HG02571 (cell line): Measurements from ENCODE around the gene CCR5.
"Not testable (repeated sequence)": the region's sequence is repeated elsewhere in the genome, so short reads cannot be mapped to it uniquely, and the experiment has no call there.

Experiments
- ATAC-seq: cut with Tn5 transposase; IDR thresholded peaks from one replicate; pipeline ENCODE4 v1.9.1; 2021; ENCODE audit warnings: mild to moderate bottlenecking, moderate library complexity; ENCODE audit not compliant: unreplicated experiment

CCR5 gene

DNA sequence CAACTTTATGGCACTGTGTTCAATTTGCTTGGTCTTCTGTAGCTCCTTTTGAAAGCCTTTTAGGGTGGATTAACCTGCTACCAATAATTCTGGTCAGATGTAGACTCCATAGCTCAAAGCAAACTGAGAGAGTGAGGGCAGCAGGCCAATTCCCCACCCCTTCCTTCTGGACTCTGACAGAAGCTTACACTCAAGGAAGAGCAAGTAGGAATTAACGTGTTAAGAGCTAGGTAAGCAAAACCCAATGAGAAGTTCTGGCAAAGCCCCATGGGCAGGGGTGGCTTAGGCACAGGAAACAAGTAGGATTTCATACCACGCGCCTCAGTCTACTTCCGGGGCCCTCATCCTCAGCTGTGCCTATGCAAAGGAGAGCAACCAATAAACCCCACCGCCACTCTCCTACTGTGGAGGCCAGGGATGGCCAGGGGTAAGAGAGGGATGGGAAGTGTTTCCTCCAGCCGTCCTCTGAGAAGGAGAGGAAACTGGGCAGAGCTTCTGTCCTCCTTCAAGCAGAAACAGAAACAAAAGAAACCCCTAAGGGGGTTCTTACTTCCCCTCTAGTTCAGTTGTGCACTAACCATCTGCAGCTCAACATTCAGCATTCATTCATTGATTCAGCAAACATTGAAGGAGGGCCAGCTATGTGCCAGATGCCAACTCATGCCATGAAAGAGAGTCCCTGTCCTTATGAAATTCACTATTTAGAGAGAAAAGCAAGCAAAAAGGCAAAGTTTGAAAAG, 12.6 kb downstream of the CCR5 start:
- no peak for ATAC-seq

DNA sequence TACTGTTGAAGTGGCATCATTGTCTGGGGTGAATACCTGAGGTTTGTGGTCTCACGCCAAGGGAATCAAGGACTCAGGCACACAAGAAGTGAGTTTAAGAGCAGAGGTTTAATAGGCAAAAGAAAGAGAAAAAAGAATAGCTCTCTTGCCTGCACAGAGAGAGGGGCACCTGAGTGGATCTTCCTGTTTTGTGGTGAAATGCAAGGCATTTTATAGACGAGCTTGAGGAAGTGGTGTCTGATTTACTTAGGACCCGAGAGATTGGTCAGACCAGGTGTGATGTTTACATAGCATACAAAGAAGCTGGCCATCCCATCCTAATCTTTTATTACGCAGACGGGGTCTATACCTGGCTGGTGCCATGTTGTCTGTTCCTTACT, 13.2 kb downstream of the CCR5 start:
- ATAC-seq = no peak

DNA sequence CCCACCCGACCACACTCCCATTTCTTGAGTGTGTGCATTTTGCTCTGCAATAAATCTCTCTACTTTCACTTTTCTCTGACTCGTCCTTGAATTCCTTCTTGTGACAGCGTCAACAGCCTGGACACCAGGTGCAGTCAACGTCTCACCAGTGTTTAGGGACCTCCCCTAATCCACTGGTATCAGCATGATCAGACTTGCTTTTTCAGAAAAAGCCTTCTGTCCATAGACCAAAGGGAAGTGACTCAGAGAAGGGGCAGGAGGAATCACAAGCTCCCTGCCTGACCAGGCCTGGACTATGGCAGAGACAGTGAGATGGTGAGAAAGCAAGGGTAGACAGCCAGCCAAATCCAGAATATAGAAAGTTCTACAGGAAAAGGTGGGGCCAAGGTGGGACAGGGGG, 15.5 kb downstream of the CCR5 start:
- no peak for ATAC-seq

DNA sequence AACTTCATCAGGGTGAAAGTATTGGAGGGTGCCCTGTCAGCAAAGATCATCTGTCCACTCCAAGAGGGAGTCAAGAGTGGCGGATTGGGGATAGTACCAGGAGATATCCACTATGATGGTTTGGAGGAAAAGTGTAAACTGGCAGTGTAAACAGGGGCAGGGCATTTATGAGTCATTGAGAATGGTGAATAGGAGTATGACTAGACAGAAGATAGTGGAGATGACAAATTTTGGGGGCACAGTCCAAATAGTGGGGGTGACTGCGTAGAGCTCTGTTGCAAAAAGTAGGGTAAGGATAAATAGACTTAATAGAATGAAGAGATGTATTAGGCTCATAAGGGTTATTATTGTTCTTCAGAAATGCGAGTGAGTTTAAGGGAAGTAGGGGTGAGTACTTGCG, 18.1 kb downstream of the CCR5 start:
- not testable (repeated sequence) for ATAC-seq

DNA sequence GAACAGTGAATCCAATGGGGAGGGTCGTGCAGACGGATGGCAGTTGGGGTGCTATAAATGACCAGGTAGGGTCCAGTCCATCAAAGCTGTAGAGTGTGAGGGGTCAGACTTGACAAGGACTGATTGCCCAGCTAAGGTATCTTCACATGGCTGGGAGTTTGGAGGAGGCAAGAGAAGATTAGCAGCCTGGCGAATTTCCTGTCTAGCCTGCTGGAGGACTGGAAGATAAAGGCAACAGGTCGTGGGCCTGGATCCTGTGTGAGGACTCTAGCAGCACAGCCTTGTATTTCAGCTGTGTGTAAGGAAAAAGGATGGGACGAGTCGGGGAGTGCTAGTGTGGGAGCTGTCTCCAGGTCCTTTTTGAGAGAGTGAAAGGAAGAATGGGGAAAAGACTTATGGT, 18.6 kb downstream of the CCR5 start:
- no peak for ATAC-seq

DNA sequence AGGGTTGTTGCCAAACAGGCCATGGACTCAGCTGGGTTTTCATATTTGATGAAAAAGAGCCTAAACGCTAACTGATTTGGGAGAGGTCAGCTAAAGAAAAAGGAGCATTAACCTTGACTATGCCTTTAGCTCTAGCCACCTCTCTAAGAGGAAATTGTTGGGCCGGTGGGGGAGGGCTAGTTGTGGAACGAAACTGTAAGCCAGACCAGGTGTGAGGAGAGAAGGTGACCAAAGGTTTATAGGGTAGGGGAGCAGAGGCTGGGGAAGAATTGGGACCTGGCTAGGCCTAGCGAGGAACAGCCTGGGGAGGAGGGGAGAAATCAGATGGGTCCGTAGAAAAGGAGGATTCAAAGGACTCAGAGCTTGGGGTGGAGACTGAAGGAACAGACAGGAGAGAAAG, 20.8 kb downstream of the CCR5 start:
- not testable (repeated sequence) for ATAC-seq

DNA sequence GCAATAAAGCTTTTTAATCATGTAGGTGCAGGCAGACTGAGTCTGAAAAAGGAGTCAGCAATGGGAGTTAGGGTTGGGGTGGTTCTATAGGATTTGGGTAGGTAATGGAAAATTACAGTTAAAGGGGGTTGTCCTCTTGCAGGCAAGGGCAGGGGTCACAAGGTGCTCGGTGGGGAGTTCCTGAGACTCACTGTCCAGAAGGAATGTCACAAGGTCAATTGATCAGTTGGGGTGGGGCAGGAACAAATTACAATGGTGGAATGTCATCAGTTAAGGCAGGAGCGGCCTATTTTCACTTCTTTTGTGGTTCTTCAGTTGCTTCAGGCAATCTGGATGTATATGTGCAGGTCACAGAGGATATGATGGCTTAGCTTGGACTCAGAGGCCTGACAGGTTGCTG, 22.3 kb downstream of the CCR5 start:
- ATAC-seq = no peak

DNA sequence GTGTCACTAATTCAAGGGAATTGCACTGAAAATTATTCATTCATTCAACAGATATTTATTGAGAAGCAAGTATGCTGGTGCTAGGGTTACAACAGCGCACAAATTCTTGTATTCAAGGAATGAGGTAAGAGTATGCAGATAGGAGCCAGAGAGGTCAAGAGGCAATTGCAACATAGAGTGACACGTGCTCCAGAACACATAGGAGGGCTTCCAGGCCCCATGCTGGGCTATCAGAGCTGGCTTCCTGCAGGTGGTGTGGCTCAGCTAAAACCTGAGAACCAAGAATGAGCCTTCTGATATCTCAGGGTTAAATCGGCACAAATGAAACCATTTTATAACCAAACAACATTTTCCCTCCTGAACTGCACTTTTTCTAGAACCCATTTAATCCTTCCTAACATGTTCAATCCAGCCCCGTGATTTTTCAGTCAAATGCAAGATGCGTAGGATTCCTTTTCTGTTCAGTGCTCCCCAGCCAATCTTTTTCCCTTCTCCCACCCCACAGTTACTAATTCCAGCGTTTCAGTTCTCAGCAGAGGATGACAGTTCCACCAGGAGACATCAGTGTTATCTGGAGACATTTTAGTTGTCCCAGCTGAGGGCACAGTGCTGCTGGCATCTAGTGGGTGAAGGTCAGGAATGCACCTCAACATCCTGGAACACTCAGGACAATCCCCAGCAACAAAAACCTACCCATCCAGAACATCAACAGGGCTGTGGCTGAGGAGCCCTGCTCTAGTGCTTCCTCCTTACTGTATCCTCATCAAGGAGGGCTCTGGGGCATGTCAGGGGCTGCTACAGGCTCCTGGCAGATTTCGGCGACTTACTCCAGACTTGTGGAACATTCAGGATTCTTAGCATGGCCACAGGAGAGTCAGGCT, 23.0 kb downstream of the CCR5 start:
- ATAC-seq = no peak

DNA sequence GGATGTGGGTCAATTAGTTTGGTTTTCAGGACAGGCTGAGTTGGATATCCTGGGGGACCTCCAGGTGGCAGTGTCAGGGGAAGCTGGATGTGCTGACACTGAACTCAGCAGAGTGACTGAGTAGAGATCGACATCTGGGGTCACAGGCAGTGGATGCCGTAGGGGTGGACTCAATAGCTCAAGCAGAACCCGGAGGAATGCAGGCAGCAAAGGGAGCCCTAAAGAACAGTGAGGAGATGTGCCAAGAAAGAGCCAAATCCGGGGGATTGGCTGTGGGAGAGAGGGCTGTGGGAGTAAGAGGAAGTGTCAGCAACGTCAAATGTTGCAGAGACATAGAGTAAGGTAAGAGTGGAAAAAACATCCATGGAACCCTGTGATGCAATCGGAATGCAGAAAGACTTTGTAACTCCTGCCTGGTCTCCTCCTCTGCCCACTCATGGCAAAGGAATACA, 24.5 kb downstream of the CCR5 start:
- no peak for ATAC-seq

DNA sequence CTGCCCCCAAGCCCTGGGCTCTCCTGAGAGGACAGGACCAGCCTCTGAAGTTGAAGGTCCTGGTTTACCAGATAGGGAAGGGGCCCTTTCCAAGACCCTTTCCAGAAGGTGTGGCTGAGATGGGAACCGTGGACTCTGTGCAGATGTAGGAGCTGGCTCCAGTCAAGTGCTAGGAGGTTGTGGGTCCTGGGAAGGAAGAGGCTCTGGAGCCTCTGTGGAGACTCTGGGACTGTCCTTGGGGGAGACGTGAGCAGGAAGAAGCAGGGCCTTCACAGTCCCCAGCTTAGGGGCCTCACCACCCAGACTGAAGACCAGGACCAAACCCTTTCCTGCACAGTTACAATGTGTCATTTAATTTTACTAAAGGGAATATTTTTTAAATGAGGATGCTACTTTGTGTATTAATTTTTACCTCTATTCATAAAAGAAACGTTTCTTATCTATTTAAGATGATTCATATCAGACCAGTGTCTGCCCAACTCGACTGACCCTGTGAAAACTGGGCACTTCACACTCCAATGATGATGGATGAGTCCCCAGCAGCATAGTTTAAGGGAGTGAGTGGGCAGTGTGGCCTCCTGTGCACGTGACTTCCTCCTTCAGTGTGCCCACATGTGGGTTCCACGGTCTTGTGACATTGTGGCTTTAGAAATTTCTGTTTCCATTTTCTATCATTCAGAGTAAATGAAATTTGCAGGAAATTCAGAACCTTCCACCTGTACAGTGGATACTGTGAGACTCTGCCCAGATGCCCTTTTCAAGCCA, 25.2 kb downstream of the CCR5 start:
- no peak for ATAC-seq

DNA sequence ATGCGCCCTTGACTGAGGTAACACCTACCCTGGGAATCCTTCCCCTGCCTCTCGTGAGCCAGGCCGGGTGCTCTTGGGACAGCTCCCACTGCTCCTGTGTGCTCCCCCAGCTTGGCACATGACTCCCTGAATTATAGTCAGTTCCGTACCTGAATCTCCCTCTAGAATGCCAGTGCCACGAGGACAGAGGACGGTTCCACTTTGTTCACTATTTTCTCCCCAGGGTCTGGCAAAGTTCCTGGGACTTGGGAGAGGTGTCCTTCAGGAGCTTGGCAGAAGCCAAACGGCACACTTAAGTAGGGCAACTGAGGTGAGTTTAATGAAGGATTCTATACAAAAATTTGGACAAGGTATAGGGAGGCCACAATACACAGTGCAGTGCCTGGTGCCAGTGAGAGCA, 26.4 kb downstream of the CCR5 start:
- no peak for ATAC-seq

DNA sequence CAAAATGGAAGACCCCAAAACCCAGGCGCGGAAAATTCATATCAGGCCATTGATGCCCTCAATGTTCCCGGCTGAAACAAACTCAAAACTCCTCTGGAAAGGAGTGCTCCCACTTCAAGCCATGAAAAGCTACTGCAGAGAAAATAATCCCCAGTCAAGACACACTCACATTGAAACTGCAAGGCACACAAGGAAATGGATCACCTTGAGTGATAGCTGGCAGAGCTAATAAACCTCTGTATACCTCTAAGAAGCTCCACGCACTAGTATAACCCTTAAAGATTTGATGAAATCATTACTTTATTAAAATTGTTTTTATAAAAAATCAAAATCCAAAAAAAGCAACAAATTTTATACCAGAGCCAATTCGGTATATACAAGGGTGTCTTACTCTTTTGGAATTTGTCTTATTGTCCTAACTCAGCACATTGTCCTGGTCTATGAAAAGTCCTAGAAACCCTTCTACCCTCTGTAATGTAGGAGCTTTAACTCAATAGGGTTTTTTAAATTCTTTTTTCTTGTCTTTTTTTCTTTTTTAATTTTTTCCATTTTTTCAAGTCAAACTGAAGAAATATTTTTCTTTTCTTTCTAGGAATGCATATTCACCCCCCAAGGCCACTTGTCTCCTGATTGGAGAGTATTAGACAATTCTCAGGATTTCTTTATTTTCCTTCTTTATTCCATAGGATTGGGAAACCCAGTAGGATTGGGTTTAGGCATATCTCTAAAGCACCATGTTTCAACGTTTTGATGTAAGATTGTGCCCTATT, 27.6 kb downstream of the CCR5 start:
- ATAC-seq = no peak

DNA sequence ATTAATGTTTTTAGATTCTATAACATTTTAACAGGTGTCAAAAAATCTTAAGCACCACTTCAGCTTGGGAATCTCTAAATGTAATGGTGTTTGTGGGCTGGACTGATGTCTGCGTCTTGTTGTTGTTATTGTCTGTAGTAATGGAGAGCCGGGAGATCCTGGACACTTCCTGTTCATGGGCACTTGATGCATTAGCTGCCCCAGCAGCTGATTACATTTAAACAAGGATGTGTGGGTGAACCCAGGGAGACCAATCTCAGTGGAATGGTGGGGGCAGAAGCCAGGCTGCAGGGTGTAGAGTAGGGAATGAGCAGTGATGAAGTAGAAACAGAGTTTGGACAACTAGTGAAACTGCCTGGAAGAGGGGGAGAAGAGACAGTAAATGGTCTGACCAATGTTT, 28.4 kb downstream of the CCR5 start:
- no peak for ATAC-seq

DNA sequence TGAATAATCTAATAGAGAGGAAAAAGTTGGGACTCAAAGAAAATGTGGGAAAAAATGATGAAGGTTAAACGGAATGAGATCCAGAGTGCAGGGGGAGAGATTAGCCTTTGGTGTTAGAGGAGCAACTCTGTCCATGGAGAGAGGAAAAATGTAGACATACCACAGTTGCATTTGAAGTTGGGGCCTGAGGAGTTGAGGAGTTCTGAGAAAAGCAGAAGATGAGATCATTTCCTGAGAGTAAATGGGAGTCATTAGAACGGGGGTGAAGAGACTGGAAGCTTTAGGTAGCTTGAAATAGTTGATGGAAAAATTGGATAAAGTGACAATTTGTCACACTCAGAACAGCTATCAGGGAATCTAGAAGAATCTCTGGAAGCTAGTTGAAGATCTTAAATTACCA, 28.8 kb downstream of the CCR5 start:
- no peak for ATAC-seq

DNA sequence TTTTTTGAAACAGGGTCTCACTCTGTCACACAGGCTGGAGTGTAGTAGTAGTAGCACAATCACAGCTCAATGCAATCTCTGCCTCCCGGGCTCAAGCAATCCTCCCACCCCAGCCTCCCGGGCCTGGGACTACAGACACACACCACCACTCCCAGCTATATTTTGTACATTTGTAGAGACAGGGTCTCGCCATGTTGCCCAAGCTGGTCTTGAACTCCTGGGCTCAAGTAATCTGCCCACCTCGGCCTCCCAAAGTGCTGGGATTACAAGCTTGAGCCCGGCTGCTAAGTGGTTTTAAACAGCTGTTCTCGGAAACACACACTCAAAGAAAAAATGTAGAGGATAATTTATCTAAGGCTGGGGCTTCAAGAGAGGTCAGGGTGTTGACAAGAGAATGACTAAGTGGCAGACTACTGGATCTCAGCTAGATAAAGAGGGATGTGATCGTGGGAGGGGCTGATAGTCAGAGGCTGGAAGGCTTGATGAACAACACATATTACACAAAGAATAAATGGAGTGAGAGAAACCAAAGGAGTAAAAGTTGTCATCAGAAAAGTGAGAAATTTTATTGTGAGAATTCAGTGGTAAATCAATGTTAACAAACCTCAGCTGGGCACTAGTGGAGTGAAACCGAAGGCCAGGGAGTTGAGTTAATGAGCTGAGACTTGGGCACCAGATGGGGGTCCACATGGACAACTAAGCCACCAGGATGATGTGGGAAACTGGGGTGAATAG, 29.4 kb downstream of the CCR5 start:
- no peak for ATAC-seq

DNA sequence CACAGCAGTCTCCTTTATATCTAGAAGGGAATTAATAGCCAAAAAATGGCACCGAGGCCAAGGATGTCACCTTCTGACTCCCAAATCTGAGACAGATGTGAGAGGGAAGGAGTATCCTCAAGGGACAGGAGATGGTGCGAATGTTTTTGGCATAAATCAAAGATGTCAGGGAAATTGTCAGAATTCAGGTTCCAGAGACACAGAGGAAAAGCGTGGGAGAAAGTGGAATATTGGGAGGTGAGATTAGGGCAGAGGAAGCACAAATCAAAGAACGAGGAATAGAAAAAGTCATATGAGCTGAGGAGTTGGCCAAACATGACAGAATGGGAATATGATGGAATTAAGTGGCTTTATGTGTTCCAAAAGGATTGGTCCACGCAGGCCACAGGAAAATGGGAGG, 30.1 kb downstream of the CCR5 start:
- ATAC-seq = no peak

DNA sequence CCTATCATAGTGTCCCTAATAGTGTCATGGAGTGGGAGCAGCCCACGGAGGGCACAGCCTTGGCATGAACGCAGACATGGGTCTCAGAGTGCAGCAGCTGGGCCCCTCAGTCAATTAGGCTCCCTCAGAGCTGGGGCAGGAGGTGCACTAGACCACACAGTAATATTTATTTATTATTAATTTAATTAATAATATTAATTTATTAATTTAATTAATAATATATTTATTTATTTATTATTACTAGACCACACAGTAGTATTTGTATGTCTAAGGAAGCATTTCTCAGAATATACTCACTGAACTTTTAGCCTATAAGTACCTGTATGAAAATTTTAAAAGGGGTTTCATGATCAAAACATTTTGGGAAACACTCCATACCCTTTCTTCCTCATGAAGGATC, 30.8 kb downstream of the CCR5 start:
- no peak for ATAC-seq

DNA sequence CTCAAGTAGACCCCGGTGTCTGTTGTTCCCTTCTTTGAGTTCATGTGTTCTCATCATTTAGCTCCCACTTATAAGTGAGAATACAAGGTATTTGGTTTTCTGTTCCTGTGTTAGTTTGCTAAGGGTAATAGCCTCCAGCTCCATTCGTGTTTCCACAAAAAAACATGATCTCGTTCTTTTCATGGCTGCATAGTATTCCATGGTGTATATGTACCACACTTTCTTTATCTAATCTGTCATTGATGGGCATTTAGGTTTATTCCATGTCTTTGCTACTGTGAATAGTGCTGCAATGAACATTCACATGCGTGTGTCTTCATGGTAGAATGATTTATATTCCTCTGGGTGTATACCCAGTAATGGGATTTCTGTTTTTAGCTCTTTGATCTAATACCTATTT, 32.2 kb downstream of the CCR5 start:
- not testable (repeated sequence) for ATAC-seq

DNA sequence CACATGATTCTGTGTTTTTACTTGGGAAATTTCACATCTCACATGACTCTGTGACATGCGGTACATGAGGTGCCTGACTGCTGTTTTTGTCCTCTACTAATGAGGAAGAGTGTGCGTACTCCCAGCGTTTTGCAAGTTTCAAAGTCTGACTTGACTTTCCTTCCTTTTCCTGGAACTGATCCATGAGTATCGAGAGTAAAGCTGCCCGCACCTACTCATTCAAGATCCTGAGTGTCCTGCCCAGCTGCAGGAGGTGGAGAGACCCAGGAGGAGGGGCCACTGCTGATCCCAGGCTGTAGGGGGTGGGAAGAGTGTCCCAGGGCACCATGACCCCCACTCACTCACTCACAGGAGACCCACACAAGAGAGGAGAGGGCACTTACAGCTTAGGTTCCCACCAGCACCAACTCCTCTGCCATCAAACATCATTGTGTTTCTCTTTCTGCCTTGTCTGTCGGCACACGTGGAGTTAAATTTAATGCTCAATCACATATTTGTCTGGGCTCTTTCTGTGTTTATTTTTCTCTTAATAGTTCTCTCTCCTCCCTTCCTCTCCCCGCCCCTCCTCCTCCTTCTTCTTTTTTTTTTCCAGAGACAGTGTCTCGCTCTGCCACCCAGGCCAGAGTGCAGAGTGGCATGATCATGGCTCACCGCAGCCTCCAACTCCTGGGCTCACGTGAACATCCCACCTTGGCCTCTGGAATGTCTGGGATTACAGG, 34.7 kb downstream of the CCR5 start:
- no peak for ATAC-seq

DNA sequence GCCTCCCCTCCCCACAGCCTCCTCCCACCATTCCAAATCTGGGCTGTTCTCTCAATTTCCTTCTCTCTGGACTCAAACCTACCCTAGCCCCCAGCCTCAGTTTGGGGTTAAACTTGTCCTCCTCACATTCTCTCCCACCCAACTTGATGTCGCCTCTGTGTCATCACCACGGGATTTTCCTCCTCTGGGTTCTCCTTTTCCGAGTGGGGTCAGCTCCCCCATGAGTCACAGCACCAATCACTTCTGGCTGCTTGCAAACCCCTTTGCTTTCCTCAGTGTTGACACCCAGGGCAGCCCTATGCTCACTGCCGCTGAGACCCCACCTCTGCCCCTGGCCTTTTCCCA, 35.7 kb downstream of the CCR5 start:
- ATAC-seq = no peak
